Mononuclear cell (primary cell): Measurements from ENCODE around the gene TMEM86A. TPM values are rescaled to one million over a fixed set of nuclear protein-coding genes. Genes with fewer than 3 reads are reported as not detected.

Experiments
- H3K27me3 ChIP-seq: 2 replicates; pipeline ENCODE4 v1.6.0; 2011; ENCODE audit warnings: low read length, control low read depth; ENCODE audit not compliant: insufficient read depth
- H3K4me1 ChIP-seq: 2 replicates; pipeline ENCODE4 v1.5.1; 2011; ENCODE audit warnings: mild to moderate bottlenecking, low read length, control low read depth; ENCODE audit not compliant: insufficient read depth
- H3K4me3 ChIP-seq: 2 replicates; pipeline ENCODE4 v1.5.1; 2011; ENCODE audit warnings: mild to moderate bottlenecking, low read length, moderate library complexity
- H3K9me3 ChIP-seq: 2 replicates; pipeline ENCODE4 v1.5.1; 2011; ENCODE audit warnings: low read depth, mild to moderate bottlenecking, control low read depth, low read length
- total RNA-seq: library from RNA; depleted of rRNA; stranded (reverse); fragments of >200 nt; gene quantifications from one replicate; pipeline ENCODE4 v1.2.3, GENCODE V29; 2012

The TMEM86A gene
- total RNA-seq, 1 donor: 4.2 TPM

DNA sequence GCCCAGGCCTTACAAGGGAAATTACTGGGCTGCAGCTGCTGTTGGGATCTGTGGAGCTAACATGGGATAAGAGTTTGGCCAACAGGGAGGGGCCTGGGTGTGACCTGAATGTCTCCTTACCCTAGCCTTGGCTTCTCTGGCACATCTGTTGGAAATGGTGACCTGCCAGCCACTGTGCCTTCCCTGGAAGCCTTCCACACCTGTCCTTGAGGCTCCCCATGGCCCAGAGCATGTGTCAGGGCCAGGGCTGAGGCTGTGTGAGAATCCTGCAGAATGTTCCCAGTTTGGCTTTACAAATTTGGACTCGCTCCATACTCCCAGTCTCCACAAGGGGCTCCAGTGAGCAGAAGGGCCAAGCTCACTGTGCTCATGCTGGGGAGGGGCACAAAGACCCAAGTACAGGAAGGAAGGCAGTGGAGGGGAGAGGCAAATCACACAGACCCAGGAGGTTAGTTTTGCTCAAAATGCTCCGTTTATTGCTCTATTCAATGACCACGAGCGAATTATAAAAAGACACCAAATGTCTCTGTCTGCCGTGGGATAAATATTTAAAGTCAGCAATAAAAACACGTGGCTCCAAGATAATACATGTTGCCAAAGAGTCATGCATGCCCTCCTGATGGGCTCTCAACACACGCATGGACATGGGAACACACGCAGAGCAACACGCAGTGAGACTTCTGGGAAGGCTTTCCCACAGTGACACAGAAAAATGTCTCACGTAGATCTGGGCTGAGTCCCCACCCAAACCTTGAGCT, 29.1 kb downstream of the TMEM86A start:
- peaks cover 6% of the 10 kb centered on the region for H3K4me1 ChIP-seq
- H3K27me3 ChIP-seq: no peaks in the 10 kb centered on the region
- H3K4me3 ChIP-seq: no peak overlapping the region
- no peaks in the 10 kb centered on the region for H3K9me3 ChIP-seq

- Histone ChIP-seq H3K4me3 (no peak overlapping the region), H3K4me1 (peaks cover 6% of the 10 kb centered on the region), H3K27me3 (no peaks in the 10 kb centered on the region), H3K9me3 (no peaks in the 10 kb centered on the region)
Measured at GRCh38 chr11:18728658-18729057, 30.1 kb downstream of the TMEM86A start.

GRCh38 chr11:18729426-18729825, 30.8 kb downstream of the TMEM86A start:
- no peaks in the 10 kb centered on the region for H3K9me3 ChIP-seq

GRCh38 chr11:18730020-18730419, 31.4 kb downstream of the TMEM86A start:
- Histone ChIP-seq H3K4me3 (no peak overlapping the region), H3K27me3 (no peaks in the 10 kb centered on the region), H3K9me3 (no peaks in the 10 kb centered on the region), H3K4me1 (peaks cover 6% of the 10 kb centered on the region)

More at GRCh38 chr11:18729426-18729825, 30.8 kb downstream of the TMEM86A start:
- no peaks in the 10 kb centered on the region for H3K27me3 ChIP-seq
- H3K4me3 ChIP-seq: no peak overlapping the region
- peaks cover 6% of the 10 kb centered on the region for H3K4me1 ChIP-seq

DNA sequence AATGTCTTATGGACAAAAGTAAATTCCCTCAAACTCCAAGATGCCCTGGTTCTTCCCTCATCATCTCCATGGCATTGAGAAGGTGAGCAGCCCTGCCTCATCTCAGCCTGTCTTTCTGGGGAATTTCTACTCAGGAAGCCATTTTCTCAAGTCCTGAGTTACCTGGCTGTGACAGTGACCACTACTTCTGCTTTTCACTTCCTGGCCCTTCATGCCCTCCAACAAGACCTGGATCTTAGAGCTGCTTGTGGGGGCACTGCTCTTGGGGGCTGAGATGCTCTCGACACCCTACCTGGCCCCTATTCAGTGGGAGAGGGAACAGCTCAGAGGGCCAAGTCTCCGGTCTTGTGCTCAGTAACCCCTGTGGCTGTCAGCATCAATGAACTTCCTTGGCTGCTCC, 32.9 kb downstream of the TMEM86A start:
- Histone ChIP-seq H3K27me3 (no peaks in the 10 kb centered on the region), H3K4me1 (peaks cover 6% of the 10 kb centered on the region), H3K9me3 (no peaks in the 10 kb centered on the region), H3K4me3 (no peak overlapping the region)

DNA sequence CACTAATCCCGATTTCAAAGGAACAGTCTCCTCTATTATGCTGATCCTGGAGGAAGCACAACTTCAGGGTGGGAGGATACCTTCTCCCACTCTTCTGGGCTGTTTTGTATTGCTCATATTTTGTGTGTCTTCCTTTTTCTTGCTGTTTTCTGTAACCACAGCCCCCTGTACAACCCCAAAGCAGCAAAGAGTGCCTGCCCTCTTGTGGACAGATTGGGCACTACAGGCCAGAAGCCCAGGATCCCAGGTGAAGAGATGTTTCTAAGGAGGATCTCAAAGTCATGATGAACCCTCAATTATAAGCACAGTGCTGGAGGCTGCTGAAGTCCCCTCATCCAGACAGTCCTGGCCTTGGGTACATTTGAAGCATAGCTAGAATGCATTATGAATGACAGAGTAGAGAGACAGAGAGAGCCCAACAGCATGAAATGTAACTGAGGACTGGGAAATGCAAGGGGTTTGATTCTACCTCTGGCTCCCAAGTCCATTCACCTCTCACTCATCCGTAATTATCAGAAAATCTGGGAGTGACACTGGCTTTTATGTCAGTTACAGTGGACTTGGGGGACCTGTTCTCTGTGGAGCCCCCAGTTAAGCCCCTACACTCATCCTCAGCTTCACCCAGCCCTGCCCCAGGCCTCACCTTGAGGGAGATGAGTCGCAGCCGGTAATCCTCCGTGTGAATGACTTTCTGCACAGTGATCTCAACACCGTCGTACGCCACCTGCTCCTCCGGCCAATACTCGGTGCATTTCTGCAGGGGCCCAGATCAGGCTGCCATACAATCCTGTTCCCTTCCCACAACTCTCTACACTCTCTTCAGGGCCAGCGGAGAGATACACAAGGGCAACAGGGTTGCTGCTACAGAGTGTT, 33.6 kb downstream of the TMEM86A start:
- H3K4me1 ChIP-seq: peaks cover 6% of the 10 kb centered on the region
- no peaks in the 10 kb centered on the region for H3K27me3 ChIP-seq
- no peaks in the 10 kb centered on the region for H3K9me3 ChIP-seq
- H3K4me3 ChIP-seq: no peak overlapping the region

DNA sequence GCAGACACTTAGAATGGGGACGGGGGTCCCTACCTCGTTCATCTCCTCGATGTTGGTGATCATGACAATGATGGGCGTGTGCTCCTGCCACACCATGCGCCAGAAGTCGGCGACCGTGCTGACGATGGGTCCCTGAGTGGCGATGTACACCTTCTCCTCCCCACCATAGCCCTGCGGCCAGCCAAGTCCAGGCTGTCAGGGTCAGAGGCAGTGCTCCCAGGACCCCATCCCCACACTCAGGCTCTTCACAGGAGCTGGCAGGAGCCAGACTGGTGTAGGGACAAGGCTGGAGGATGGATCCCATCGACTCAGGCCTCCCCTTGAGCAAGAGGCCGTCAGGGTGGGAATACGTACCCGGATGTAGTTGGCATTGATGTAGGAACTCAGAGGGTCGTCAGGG, 34.6 kb downstream of the TMEM86A start:
- no peaks in the 10 kb centered on the region for H3K9me3 ChIP-seq
- no peaks in the 10 kb centered on the region for H3K27me3 ChIP-seq
- H3K4me3 ChIP-seq: no peak overlapping the region
- H3K4me1 ChIP-seq: peaks cover 6% of the 10 kb centered on the region

DNA sequence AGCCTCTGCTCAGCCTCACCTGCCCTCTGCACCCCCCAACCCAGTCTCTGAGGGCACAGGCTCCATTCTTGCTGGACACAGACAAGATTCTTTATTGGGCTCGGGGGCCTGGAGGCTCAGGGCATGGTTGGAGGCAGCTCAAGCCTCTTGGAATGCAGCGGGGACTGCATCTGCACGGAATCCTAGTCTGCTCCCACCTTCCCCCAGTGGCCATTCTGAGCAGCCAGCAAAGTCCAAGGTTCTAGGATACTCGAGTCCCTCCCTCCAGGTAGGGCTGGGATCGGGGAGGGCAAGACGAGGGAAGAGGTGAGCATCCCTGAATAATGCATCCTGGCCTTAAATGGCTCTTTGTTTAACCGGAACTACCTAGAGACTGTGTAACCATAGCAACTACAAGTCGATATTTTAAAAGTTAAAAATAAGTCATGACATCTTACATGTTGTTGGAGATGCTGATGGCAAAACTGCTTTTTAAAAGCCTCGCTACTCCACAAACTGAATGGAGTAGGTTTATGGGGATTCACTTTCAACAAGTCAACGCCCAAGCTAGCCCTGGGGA, 38.1 kb downstream of the TMEM86A start:
- no peaks in the 10 kb centered on the region for H3K27me3 ChIP-seq
- no peaks in the 10 kb centered on the region for H3K9me3 ChIP-seq
- no peak overlapping the region for H3K4me3 ChIP-seq
- H3K4me1 ChIP-seq: peaks cover 3% of the 10 kb centered on the region

DNA sequence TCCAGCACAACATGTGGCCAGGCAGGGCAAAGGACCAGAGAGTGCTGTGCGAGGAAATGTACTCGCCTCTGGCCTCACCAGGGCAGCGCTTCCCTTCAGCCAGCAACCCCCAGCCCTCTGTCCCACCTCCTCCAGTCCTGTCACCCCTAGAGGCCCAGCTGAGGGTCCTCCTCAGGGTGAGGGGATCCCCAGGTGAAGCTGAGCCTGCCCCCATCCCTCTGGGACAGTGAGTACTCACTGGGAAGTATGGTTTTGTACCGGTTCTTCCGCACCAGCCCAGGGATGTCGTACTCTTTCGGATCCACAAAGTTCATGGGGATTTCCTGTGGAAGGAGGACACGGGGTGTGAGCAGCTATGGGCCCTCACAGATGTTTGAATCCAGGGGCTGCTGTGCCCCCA, 39.1 kb downstream of the TMEM86A start:
- H3K9me3 ChIP-seq: no peaks in the 10 kb centered on the region
- no peaks in the 10 kb centered on the region for H3K27me3 ChIP-seq
- H3K4me3 ChIP-seq: no peak overlapping the region
- H3K4me1 ChIP-seq: no peaks in the 10 kb centered on the region

DNA sequence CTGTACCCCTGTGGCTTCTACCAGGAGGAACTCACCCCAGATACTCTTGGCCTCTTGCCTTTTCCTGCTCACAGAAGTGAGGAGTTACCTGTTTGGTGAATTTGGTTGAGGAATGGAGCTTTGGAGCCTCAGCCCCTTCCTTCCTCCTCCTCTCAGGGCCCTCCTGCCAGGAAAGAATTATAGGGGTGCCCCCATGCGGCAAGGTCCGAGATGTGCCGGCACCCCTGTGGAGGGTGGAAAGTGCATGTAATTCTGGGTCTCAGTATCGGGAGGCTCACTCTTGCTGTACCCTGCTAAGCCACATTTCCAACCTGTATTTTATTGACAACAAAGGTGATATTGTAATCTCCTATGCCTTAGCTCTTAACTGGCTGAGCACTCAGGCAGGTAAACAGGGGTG, 41.1 kb downstream of the TMEM86A start:
- Histone ChIP-seq H3K4me3 (no peak overlapping the region), H3K4me1 (no peaks in the 10 kb centered on the region), H3K9me3 (no peaks in the 10 kb centered on the region), H3K27me3 (no peaks in the 10 kb centered on the region)

- no peaks in the 10 kb centered on the region for H3K9me3 ChIP-seq
- H3K27me3 ChIP-seq: no peaks in the 10 kb centered on the region
- no peak overlapping the region for H3K4me3 ChIP-seq
- no peaks in the 10 kb centered on the region for H3K4me1 ChIP-seq
Measured at GRCh38 chr11:18741783-18742182, 43.2 kb downstream of the TMEM86A start.

DNA sequence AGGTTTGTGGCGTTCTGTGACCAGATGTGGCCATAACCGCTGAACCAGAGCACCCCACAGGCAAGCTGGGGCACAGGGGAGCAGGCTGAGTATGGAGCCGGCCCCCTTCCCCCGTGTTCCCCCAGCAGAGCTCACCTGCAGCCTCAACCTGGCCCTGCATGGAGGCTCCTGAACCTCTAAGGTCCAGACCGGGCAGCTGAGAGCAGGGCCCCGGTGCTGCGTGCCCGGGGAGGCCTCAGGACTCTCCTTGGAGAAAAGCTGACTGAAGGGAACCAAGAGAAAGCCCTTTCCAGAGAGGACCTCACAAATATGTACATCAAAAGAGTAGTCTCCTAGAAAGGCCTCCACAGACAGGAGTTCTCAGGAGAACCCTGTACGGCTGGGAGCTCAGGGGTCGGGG, 44.8 kb downstream of the TMEM86A start:
- Histone ChIP-seq H3K4me3 (no peak overlapping the region), H3K4me1 (no peaks in the 10 kb centered on the region), H3K27me3 (no peaks in the 10 kb centered on the region), H3K9me3 (no peaks in the 10 kb centered on the region)

- H3K4me1 ChIP-seq: no peaks in the 10 kb centered on the region
- no peaks in the 10 kb centered on the region for H3K27me3 ChIP-seq
- H3K4me3 ChIP-seq: no peak overlapping the region
- H3K9me3 ChIP-seq: no peaks in the 10 kb centered on the region
Measured at GRCh38 chr11:18743900-18744514, 45.4 kb downstream of the TMEM86A start.

GRCh38 chr11:18745251-18745650, 46.7 kb downstream of the TMEM86A start:
- H3K27me3 ChIP-seq: no peaks in the 10 kb centered on the region
- H3K4me3 ChIP-seq: no peak overlapping the region
- H3K9me3 ChIP-seq: no peaks in the 10 kb centered on the region
- H3K4me1 ChIP-seq: no peaks in the 10 kb centered on the region

- Histone ChIP-seq H3K4me3 (no peak overlapping the region), H3K9me3 (no peaks in the 10 kb centered on the region), H3K27me3 (no peaks in the 10 kb centered on the region), H3K4me1 (no peaks in the 10 kb centered on the region)
Measured at GRCh38 chr11:18748766-18749365, 50.3 kb downstream of the TMEM86A start.
